ENCODE measurements around the gene TMEM200B.
"Not testable (repeated sequence)": the region's sequence is repeated elsewhere in the genome, so short reads cannot be mapped to it uniquely, and the experiment has no call there.

Gene TMEM200B

DNA sequence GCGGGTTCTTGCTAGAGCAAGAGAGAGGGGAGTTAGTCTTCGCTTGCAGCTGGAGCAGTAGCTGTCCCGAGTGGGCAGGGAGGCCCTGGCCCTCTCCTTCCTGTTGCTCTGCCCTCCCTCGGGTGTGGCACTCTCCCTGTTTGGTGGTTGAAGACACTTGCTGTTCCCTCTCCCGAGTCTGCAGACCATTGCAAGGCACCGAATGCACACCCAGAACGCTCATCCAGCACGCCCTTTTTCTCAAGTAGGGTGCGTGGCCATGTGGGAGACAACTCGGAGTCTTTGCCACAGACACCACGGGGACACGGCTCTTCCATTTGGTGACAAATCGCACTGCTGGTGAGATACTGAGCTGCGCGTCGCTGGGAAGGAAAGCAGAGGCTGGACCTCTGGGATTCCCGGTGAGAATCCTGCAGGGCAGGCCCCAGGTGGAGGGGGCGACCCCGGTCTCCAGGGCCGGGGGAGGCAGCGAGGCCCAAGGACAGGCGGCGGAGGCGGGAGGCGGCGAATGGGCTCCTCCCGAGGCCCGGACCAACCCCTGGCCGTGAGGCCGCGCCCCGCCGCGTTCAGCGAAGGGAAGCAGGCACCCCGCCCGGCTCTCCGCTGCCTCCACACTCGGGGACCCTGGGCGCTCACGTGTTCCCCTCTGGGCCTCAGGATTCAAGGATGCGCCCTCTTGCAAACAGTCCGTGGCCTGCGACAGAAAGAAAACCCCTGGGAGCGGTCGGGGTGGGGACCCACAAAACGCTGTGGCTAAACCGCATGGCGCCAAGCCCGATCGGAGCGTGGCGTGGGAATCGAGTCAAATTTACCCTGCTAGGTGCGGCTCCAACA lies 10.4 kb upstream of the TMEM200B start:
- Histone ChIP-seq H3K9me2 (replicated peaks; ENCODE audit: insufficient read depth, low read length) (no peaks in the 10 kb centered on the region), H2AFZ (ENCODE audit: low read length) (no peak overlapping the region), H3F3A (ENCODE audit: insufficient read depth, low read length) (no peaks in the 10 kb centered on the region), H3K4me3 (ENCODE audit: low read length) (no peak overlapping the region), H3K4me1 (ENCODE audit: low read length) (no peaks in the 10 kb centered on the region), H3K9me3 (replicated peaks; ENCODE audit: insufficient read depth, low read length) (no peaks in the 10 kb centered on the region), H3K27me3 (replicated peaks; ENCODE audit: insufficient read depth, low read length) (0 out of 2 replicates have a peak, but pooled peaks cover 10% of the 10 kb centered on the region), H3K36me3 (replicated peaks; ENCODE audit: insufficient read depth, low read length) (no peaks in the 10 kb centered on the region), H3K9ac (ENCODE audit: low read length) (no peak overlapping the region), H3K4me2 (ENCODE audit: low read depth, low read length) (no peak overlapping the region), H4K20me1 (ENCODE audit: insufficient read depth, low read length) (no peaks in the 10 kb centered on the region), H3K27ac (ENCODE audit: low read length) (no peak overlapping the region), H3K79me2 (ENCODE audit: low read length) (no peaks in the 10 kb centered on the region)
- DNase-seq: no peak
- TF ChIP-seq EZH2phosphoT487 (IDR thresholded peaks at IDR 0.05; ENCODE audit: low read length): no peak

DNA sequence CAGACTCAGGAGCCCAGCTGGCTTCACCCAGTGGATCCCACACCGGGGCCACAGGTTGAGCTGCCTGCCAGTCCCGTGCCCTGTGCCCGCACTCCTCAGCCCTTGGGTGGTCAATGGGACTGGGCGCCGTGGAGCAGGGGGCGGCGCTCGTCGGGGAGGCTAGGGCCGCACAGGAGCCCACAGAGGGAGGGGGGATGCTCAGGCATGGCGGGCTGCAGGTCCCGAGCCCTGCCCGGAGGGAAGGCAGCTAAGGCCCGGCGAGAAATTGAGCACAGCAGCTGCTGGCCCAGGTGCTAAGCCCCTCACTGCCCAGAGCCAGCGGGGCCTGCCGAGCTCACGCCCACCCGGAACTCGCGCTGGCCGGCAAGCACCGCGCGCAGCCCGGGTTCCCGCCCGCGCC lies 7.4 kb upstream of the TMEM200B start:
- H3K4me1 ChIP-seq (ENCODE audit: low read length); H2AFZ ChIP-seq (ENCODE audit: low read length); H3K9me2 ChIP-seq (replicated peaks; ENCODE audit: insufficient read depth, low read length); H3K27ac ChIP-seq (ENCODE audit: low read length); H3K36me3 ChIP-seq (replicated peaks; ENCODE audit: insufficient read depth, low read length); H3F3A ChIP-seq (ENCODE audit: insufficient read depth, low read length); H3K4me2 ChIP-seq (ENCODE audit: low read depth, low read length); H3K4me3 ChIP-seq (ENCODE audit: low read length); H4K20me1 ChIP-seq (ENCODE audit: insufficient read depth, low read length); H3K9me3 ChIP-seq (replicated peaks; ENCODE audit: insufficient read depth, low read length); H3K79me2 ChIP-seq (ENCODE audit: low read length); H3K9ac ChIP-seq (ENCODE audit: low read length); DNase-seq; H3K27me3 ChIP-seq (replicated peaks; ENCODE audit: insufficient read depth, low read length): not testable (repeated sequence)

DNA sequence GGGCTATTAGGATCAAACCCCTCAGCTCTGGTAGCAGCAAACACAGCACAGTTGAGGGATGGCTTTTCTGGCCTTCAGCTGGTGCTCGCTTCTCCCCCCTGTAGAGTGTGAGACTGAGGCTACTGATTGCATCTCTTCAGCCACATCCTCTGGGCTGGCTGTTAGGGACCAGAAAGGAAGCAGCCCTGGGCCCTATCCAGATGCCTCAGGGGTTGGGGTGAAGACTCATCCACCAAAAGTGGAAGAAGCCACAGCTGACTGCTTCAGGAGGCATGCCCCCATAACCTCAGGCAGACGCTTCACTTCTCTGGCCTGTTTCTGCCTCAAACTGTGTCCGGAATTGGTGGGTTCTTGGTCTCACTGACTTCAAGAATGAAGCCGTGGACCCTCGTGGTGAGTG lies 6.2 kb upstream of the TMEM200B start:
- no peaks in the 10 kb centered on the region for H4K20me1 ChIP-seq (ENCODE audit: insufficient read depth, low read length)
- no peaks in the 10 kb centered on the region for H3K36me3 ChIP-seq (replicated peaks; ENCODE audit: insufficient read depth, low read length)
- H3K4me3 ChIP-seq (ENCODE audit: low read length): no peak overlapping the region
- H3K9me3 ChIP-seq (replicated peaks; ENCODE audit: insufficient read depth, low read length): no peaks in the 10 kb centered on the region
- no peak overlapping the region for H3K4me2 ChIP-seq (ENCODE audit: low read depth, low read length)
- H2AFZ ChIP-seq (ENCODE audit: low read length): no peak overlapping the region
- no peaks in the 10 kb centered on the region for H3F3A ChIP-seq (ENCODE audit: insufficient read depth, low read length)
- H3K9me2 ChIP-seq (replicated peaks; ENCODE audit: insufficient read depth, low read length): no peaks in the 10 kb centered on the region
- no peak overlapping the region for H3K27ac ChIP-seq (ENCODE audit: low read length)
- TF ChIP-seq EZH2 (optimal IDR thresholded peaks at IDR 0.05; ENCODE audit: low read depth, low read length): no peak
- no peak for TF ChIP-seq EZH2phosphoT487 (IDR thresholded peaks at IDR 0.05; ENCODE audit: low read length)
- TF ChIP-seq, protein P1, sequence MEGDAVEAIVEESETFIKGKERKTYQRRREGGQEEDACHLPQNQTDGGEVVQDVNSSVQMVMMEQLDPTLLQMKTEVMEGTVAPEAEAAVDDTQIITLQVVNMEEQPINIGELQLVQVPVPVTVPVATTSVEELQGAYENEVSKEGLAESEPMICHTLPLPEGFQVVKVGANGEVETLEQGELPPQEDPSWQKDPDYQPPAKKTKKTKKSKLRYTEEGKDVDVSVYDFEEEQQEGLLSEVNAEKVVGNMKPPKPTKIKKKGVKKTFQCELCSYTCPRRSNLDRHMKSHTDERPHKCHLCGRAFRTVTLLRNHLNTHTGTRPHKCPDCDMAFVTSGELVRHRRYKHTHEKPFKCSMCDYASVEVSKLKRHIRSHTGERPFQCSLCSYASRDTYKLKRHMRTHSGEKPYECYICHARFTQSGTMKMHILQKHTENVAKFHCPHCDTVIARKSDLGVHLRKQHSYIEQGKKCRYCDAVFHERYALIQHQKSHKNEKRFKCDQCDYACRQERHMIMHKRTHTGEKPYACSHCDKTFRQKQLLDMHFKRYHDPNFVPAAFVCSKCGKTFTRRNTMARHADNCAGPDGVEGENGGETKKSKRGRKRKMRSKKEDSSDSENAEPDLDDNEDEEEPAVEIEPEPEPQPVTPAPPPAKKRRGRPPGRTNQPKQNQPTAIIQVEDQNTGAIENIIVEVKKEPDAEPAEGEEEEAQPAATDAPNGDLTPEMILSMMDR (IDR thresholded peaks at IDR 0.05; ENCODE audit: low read length): no peak
- H3K79me2 ChIP-seq (ENCODE audit: low read length): no peaks in the 10 kb centered on the region
- no peak overlapping the region for H3K9ac ChIP-seq (ENCODE audit: low read length)
- peaks cover 7% of the 10 kb centered on the region; the same call in 1 of the 2 replicates for H3K27me3 ChIP-seq (replicated peaks; ENCODE audit: insufficient read depth, low read length)
- no peaks in the 10 kb centered on the region for H3K4me1 ChIP-seq (ENCODE audit: low read length)
- DNase-seq: no peak

DNA sequence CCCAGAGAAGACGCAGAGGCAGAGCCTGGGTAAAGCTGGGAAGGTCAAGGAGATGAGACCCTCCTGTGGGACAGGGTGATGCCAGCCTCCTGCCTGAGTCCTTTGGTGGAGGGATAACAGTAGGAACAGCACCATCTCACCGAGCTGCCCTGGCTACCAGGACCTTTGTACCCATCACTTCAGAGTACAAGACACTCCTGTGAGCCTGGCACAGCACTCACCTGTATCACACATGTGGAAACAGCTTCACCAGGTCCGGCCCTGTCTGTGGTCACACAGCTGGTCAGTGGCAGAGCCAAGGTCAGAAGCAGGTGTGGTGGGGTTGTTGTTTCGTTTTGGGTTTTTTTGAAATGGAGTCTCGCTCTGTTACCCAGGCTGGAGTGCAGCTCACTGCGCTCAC lies 5.0 kb upstream of the TMEM200B start:
- H3F3A ChIP-seq (ENCODE audit: insufficient read depth, low read length): no peaks in the 10 kb centered on the region
- peak; percentile 13 for DNase-seq
- H3K36me3 ChIP-seq (replicated peaks; ENCODE audit: insufficient read depth, low read length): no peaks in the 10 kb centered on the region
- no peaks in the 10 kb centered on the region for H3K9me2 ChIP-seq (replicated peaks; ENCODE audit: insufficient read depth, low read length)
- no peak overlapping the region for H3K9ac ChIP-seq (ENCODE audit: low read length)
- H3K27me3 ChIP-seq (replicated peaks; ENCODE audit: insufficient read depth, low read length): peaks cover 13% of the 10 kb centered on the region
- H4K20me1 ChIP-seq (ENCODE audit: insufficient read depth, low read length): no peaks in the 10 kb centered on the region
- no peaks in the 10 kb centered on the region for H3K4me1 ChIP-seq (ENCODE audit: low read length)
- no peak overlapping the region for H3K27ac ChIP-seq (ENCODE audit: low read length)
- H3K4me2 ChIP-seq (ENCODE audit: low read depth, low read length): no peak overlapping the region
- H3K9me3 ChIP-seq (replicated peaks; ENCODE audit: insufficient read depth, low read length): no peaks in the 10 kb centered on the region
- TF ChIP-seq EZH2 (optimal IDR thresholded peaks at IDR 0.05; ENCODE audit: low read depth, low read length): no peak
- TF ChIP-seq, protein P1 (IDR thresholded peaks at IDR 0.05; ENCODE audit: low read length): no peak
- TF ChIP-seq EZH2phosphoT487 (IDR thresholded peaks at IDR 0.05; ENCODE audit: low read length): no peak
- H3K4me3 ChIP-seq (ENCODE audit: low read length): no peak overlapping the region
- H3K79me2 ChIP-seq (ENCODE audit: low read length): no peaks in the 10 kb centered on the region
- H2AFZ ChIP-seq (ENCODE audit: low read length): no peak overlapping the region
